Measurements from ENCODE around the gene GPC5. TPM values are rescaled to one million over a fixed set of nuclear protein-coding genes. Genes with fewer than 3 reads are reported as not detected.

Gene GPC5
- total RNA-seq, 1 donor from 2014 or later, result 0.28 TPM

- Mint-ChIP-seq H3K27ac (ENCODE audit: unreplicated experiment) (no peak overlapping the region), H3K4me3 (no peak overlapping the region), H3K9me3 (no peaks in the 10 kb centered on the region), H3K27me3 (ENCODE audit: low read depth) (no peaks in the 10 kb centered on the region), H3K4me1 (peaks cover 4% of the 10 kb centered on the region), H3K36me3 (ENCODE audit: low read depth) (no peaks in the 10 kb centered on the region)
- DNase-seq (ENCODE audit: low read depth, low spot score), result no peak
- TF ChIP-seq, protein P1, sequence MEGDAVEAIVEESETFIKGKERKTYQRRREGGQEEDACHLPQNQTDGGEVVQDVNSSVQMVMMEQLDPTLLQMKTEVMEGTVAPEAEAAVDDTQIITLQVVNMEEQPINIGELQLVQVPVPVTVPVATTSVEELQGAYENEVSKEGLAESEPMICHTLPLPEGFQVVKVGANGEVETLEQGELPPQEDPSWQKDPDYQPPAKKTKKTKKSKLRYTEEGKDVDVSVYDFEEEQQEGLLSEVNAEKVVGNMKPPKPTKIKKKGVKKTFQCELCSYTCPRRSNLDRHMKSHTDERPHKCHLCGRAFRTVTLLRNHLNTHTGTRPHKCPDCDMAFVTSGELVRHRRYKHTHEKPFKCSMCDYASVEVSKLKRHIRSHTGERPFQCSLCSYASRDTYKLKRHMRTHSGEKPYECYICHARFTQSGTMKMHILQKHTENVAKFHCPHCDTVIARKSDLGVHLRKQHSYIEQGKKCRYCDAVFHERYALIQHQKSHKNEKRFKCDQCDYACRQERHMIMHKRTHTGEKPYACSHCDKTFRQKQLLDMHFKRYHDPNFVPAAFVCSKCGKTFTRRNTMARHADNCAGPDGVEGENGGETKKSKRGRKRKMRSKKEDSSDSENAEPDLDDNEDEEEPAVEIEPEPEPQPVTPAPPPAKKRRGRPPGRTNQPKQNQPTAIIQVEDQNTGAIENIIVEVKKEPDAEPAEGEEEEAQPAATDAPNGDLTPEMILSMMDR (conservative IDR thresholded peaks at IDR 0.05), result no peak
These were observed 193.9 kb downstream of the GPC5 start for GRCh38 chr13:91592056-91593014.

DNA sequence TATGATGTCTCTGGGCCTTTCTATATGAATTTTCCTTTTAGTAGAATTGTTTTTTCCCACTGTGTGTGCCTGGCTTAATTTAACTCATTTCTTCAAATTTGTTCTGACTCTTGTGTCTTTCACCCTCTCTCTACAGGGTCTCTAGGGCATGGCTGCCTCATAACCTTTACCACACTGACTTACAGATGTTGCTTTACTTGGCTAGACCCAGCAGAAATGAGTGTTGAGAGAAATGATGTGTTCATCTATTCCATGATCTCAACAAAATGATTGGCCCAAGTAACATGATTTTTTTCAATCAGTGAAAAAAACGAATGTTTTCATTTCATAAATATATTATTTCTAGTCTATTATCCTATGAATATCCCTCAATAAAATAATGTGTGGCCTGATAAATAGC, 195.0 kb downstream of the GPC5 start:
- no peak overlapping the region for H3K4me3 Mint-ChIP-seq
- no peaks in the 10 kb centered on the region for H3K9me3 Mint-ChIP-seq
- no peak overlapping the region for H3K27ac Mint-ChIP-seq (ENCODE audit: unreplicated experiment)
- H3K27me3 Mint-ChIP-seq (ENCODE audit: low read depth), result no peaks in the 10 kb centered on the region
- DNase-seq (ENCODE audit: low read depth, low spot score), result no peak
- no peaks in the 10 kb centered on the region for H3K36me3 Mint-ChIP-seq (ENCODE audit: low read depth)
- TF ChIP-seq, protein P1 (conservative IDR thresholded peaks at IDR 0.05), result no peak
- peaks cover 4% of the 10 kb centered on the region for H3K4me1 Mint-ChIP-seq

- Mint-ChIP-seq H3K9me3 (no peaks in the 10 kb centered on the region), H3K27me3 (ENCODE audit: low read depth) (no peaks in the 10 kb centered on the region), H3K27ac (ENCODE audit: unreplicated experiment) (no peak overlapping the region), H3K4me1 (peaks cover 4% of the 10 kb centered on the region), H3K4me3 (no peak overlapping the region), H3K36me3 (ENCODE audit: low read depth) (no peaks in the 10 kb centered on the region)
- no peak for DNase-seq (ENCODE audit: low read depth, low spot score)
- TF ChIP-seq, protein P1 (conservative IDR thresholded peaks at IDR 0.05), result no peak
These were observed 195.6 kb downstream of the GPC5 start for GRCh38 chr13:91594061-91594460.

- Mint-ChIP-seq H3K4me1 (peaks cover 4% of the 10 kb centered on the region), H3K27me3 (ENCODE audit: low read depth) (no peaks in the 10 kb centered on the region), H3K27ac (ENCODE audit: unreplicated experiment) (no peak overlapping the region), H3K4me3 (no peak overlapping the region), H3K36me3 (ENCODE audit: low read depth) (no peaks in the 10 kb centered on the region), H3K9me3 (no peaks in the 10 kb centered on the region)
- TF ChIP-seq, protein P1 (conservative IDR thresholded peaks at IDR 0.05), result no peak
- DNase-seq (ENCODE audit: low read depth, low spot score), result no peak
These were observed 197.3 kb downstream of the GPC5 start for GRCh38 chr13:91595677-91596076.

DNA sequence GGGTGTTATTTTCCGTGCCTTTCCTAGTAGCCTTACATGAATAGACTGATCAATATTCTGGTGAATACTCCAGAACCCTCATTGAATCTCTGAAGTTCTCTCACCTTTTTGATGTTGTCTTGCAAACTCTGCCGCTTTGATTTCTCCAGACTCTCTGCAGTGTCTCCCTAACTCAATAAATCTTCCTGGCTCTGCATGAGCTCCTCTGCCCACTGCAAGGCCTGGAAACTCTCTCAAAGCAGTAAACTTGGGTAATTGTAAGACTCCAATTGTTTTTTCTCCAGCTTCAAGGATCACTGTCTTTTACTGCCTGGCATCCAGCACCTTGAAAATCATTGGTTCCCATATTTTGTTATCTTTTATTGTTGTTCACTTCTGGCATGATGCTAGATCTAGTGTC, 198.4 kb downstream of the GPC5 start:
- Mint-ChIP-seq H3K36me3 (ENCODE audit: low read depth) (no peaks in the 10 kb centered on the region), H3K9me3 (no peaks in the 10 kb centered on the region), H3K4me3 (no peak overlapping the region), H3K27ac (ENCODE audit: unreplicated experiment) (no peak overlapping the region), H3K27me3 (ENCODE audit: low read depth) (no peaks in the 10 kb centered on the region), H3K4me1 (peaks cover 4% of the 10 kb centered on the region)
- TF ChIP-seq, protein P1 (conservative IDR thresholded peaks at IDR 0.05), result no peak
- no peak for DNase-seq (ENCODE audit: low read depth, low spot score)
